Loucy (cell line): ENCODE data around the gene TMEM115.

Experiments
- H2AFZ ChIP-seq: fragments of 200-600 bp; sonication (generic); 2 replicates; pipeline ENCODE4 v1.6.0; 2016; ENCODE audit warnings: antibody characterized with exemption, mild to moderate bottlenecking, low read length, moderate library complexity
- H3F3A ChIP-seq: fragments of 200-600 bp; 2 replicates; pipeline ENCODE4 v1.6.0; 2016; ENCODE audit warnings: antibody characterized with exemption, low read depth, mild to moderate bottlenecking
- H3K27me3 ChIP-seq: fragments of 200-600 bp; sonication (generic); 2 replicates; pipeline ENCODE4 v1.6.1; 2014; ENCODE audit warnings: low read length, mild to moderate bottlenecking; ENCODE audit not compliant: insufficient read depth, poor library complexity, severe bottlenecking
- H3K36me3 ChIP-seq: fragments of 200-600 bp; sonication (generic); 2 replicates; pipeline ENCODE4 v1.6.1; 2016; ENCODE audit warnings: low read length; ENCODE audit not compliant: insufficient read depth
- H3K4me1 ChIP-seq: fragments of 200-600 bp; sonication (generic); 2 replicates; pipeline ENCODE4 v1.5.1; 2014; ENCODE audit warnings: low read length, mild to moderate bottlenecking; ENCODE audit not compliant: insufficient read depth, poor library complexity, severe bottlenecking
- H3K4me2 ChIP-seq: fragments of 200-600 bp; sonication (generic); 2 replicates; pipeline ENCODE4 v1.6.0; 2014; ENCODE audit warnings: antibody characterized with exemption, low read length, low read depth, mild to moderate bottlenecking; ENCODE audit not compliant: poor library complexity, severe bottlenecking
- H3K4me3 ChIP-seq: fragments of 200-600 bp; sonication (generic); 2 replicates; pipeline ENCODE4 v1.5.1; 2014; ENCODE audit warnings: low read length, mild to moderate bottlenecking, mixed read lengths; ENCODE audit not compliant: poor library complexity, severe bottlenecking
- H3K79me2 ChIP-seq: fragments of 200-600 bp; sonication (generic); 2 replicates; pipeline ENCODE4 v1.6.1; 2014; ENCODE audit warnings: low read length; ENCODE audit not compliant: insufficient read depth
- H3K9ac ChIP-seq: fragments of 200-600 bp; sonication (generic); 2 replicates; pipeline ENCODE4 v1.6.0; 2014; ENCODE audit warnings: mild to moderate bottlenecking, low read depth, low read length, moderate library complexity; ENCODE audit not compliant: poor library complexity, severe bottlenecking
- H3K9me2 ChIP-seq: fragments of 200-600 bp; sonication (generic); replicated peaks from 2 replicates; pipeline ENCODE4 v1.6.1; 2016; ENCODE audit warnings: low read depth, low read length, mixed read lengths
- H3K9me3 ChIP-seq: fragments of 200-600 bp; sonication (generic); 2 replicates; pipeline ENCODE4 v1.6.1; 2014; ENCODE audit warnings: mild to moderate bottlenecking, antibody characterized with exemption, low read length, low read depth; ENCODE audit not compliant: insufficient read depth
- H4K20me1 ChIP-seq: fragments of 200-600 bp; sonication (generic); 2 replicates; pipeline ENCODE4 v1.6.0; 2014; ENCODE audit warnings: antibody characterized with exemption, low read length, mild to moderate bottlenecking; ENCODE audit not compliant: insufficient read depth, poor library complexity, severe bottlenecking
- CTCF ChIP-seq: fragments of 200-600 bp; sonication (generic); conservative IDR thresholded peaks from 2 replicates; pipeline ENCODE4 v1.5.1; 2014; ENCODE audit warnings: mild to moderate bottlenecking, antibody characterized with exemption, low read length
- EZH2phosphoT487 ChIP-seq: fragments of 200-600 bp; IDR thresholded peaks from 2 replicates; pipeline ENCODE4 v1.6.1; 2018; ENCODE audit warnings: antibody characterized with exemption, mild to moderate bottlenecking, moderate library complexity, borderline replicate concordance

The TMEM115 gene

GRCh38 chr3:50337175-50337861 is 22.0 kb downstream of the TMEM115 start:
- Histone ChIP-seq H3F3A (0 out of 2 replicates have a peak, but pooled peaks cover 7% of the 10 kb centered on the region), H3K9me2 (no peaks in the 10 kb centered on the region), H2AFZ (peak overlapping the region; percentile 9; the same call in 1 of the 2 replicates), H3K36me3 (peaks cover 14% of the 10 kb centered on the region; the same call in 1 of the 2 replicates), H3K4me1 (peaks cover 49% of the 10 kb centered on the region), H3K27me3 (peaks cover 4% of the 10 kb centered on the region), H4K20me1 (peaks cover 46% of the 10 kb centered on the region), H3K4me3 (peak overlapping the region; percentile 97), H3K79me2 (peaks cover 92% of the 10 kb centered on the region), H3K4me2 (peak overlapping the region; percentile 99), H3K9me3 (no peaks in the 10 kb centered on the region), H3K9ac (peak overlapping the region; percentile 98)
- TF ChIP-seq EZH2phosphoT487 (no peak), CTCF (no peak)

- Histone ChIP-seq H3K79me2 (peaks cover 92% of the 10 kb centered on the region), H2AFZ (peak overlapping the region; percentile 9; the same call in 1 of the 2 replicates), H3K4me3 (peak overlapping the region; percentile 97), H3K36me3 (peaks cover 21% of the 10 kb centered on the region; the same call in 1 of the 2 replicates), H4K20me1 (peaks cover 53% of the 10 kb centered on the region), H3K4me2 (peak overlapping the region; percentile 99), H3K27me3 (peaks cover 4% of the 10 kb centered on the region), H3K9me2 (no peaks in the 10 kb centered on the region), H3K9me3 (no peaks in the 10 kb centered on the region), H3F3A (0 out of 2 replicates have a peak, but pooled peaks cover 7% of the 10 kb centered on the region), H3K9ac (peak overlapping the region; percentile 98), H3K4me1 (peaks cover 42% of the 10 kb centered on the region)
- TF ChIP-seq CTCF (no peak), EZH2phosphoT487 (no peak)
These were observed 22.7 kb downstream of the TMEM115 start for GRCh38 chr3:50336452-50337174.

GRCh38 chr3:50334339-50335075 is 24.8 kb downstream of the TMEM115 start:
- Histone ChIP-seq H3K9me3 (no peaks in the 10 kb centered on the region), H4K20me1 (peaks cover 74% of the 10 kb centered on the region), H3K4me3 (peak overlapping the region; percentile 97), H3K27me3 (peaks cover 4% of the 10 kb centered on the region), H2AFZ (no peak overlapping the region), H3K9me2 (no peaks in the 10 kb centered on the region), H3K9ac (peak overlapping the region; percentile 98), H3K36me3 (peaks cover 42% of the 10 kb centered on the region), H3K4me2 (peak overlapping the region; percentile 99), H3F3A (peaks cover 6% of the 10 kb centered on the region; the same call in 1 of the 2 replicates), H3K79me2 (peaks cover 93% of the 10 kb centered on the region), H3K4me1 (peaks cover 31% of the 10 kb centered on the region)
- TF ChIP-seq CTCF (no peak), EZH2phosphoT487 (no peak)
